ENCODE data around the gene RBM6.
"Not testable (repeated sequence)": the region's sequence is repeated elsewhere in the genome, so short reads cannot be mapped to it uniquely, and the experiment has no call there.

Gene RBM6

DNA sequence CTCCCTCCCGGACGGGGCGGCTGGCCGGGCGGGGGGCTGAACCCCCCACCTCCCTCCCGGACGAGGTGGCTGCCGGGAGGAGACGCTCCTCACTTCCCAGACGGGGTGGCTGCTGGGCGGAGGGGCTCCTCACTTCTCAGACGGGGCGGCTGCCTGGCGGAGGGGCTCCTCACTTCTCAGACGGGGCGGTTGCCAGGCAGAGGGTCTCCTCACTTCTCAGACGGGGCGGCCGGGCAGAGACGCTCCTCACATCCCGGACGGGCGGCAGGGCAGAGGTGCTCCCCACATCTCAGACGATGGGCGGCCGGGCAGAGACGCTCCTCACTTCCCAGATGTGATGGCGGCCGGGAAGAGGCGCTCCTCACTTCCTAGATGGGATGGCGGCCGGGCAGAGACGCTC, 145.0 kb downstream of the RBM6 start:
- DNase-seq (ENCODE audit: insufficient read length, low spot score); FAIRE-seq: not testable (repeated sequence)

DNA sequence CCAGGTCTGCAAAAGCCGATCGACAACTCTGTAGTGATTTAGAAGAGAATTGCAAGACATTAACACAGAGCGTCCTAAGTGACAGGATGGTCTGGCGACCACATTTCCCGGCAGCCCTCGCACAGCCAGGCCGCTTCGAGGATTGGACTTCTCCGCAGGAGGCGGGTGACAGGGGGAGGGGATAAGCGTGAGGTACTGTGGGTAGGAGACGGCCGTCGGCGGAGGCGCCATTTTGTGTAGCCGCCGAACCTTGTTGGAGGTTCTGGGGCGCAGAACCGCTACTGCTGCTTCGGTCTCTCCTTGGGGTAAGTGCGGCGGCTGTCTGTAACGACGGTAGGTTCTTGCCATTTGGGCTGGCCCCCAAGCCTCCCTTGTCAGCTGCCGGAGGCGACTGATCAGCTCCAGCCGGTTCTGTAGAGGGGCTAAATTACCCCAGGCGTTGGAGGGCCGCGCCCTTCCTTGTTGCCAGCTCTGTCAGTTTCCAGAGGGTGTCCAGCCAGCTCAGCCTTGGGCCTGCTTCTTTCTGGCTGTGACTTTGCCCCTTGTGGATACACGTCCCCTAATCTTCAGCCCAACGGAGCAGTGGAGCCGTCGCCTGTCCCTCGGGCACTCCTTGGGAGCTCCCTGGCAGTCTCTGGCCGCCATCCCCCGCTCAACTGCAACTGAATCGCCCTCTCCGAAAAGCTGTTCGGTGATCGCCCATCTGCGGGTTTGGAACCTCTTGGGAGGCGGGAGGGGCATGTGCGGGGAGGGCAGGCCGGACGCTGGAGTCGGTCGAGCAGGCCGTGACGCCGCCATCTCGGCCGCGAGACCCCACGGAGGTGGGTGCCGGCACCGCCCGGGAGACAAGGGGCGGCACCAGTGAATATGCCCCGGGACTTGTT, 149.0 kb downstream of the RBM6 start, which contains the start of gene RBM5:
Gene RBM5 (plus strand): TSS at position 195 of the 884 bp plus-strand sequence. CDS start 1,516 bp downstream, outside the sequence.
- DNase-seq (ENCODE audit: insufficient read length, low spot score) (peak; percentile 99), FAIRE-seq (peak; percentile 100)

DNA sequence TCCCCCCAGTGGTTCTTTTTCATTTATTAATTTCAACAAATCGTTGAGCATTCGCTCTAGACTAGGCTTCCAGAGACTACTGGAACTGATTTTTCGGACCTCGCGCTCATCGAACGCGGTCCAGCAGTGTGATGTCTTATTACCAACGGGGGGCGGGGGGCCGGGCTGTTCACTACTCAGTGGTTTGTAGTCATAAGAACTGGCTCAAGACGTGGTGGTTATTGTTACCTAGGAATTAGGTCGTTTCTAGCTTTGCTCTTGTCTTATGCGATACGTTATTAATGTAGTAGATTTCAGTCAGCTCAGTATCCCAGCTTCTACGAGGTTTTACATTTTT, 149.6 kb downstream of the RBM6 start:
- FAIRE-seq, result peak; percentile 35
- no peak for DNase-seq (ENCODE audit: insufficient read length, low spot score)

DNA sequence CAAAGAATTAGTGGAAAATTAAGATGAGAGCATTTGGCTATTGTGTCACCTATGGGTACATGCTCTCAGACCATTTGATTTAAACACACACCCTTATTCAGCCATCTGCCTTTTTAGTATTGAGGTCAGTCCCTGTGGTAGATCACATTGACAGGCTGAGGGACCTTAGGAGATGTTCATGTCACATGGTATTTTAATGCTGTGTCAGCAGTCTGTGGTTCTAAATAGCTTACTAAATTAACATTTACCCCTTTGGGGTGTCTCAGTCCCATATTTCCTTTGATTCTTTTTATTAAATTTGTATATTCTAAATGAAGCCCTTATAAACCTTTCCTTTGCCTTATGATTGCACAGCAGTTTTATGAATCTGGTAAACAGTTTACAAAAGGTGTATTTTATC, 151.0 kb downstream of the RBM6 start:
- DNase-seq (ENCODE audit: insufficient read length, low spot score), result no peak
- no peak for FAIRE-seq

DNA sequence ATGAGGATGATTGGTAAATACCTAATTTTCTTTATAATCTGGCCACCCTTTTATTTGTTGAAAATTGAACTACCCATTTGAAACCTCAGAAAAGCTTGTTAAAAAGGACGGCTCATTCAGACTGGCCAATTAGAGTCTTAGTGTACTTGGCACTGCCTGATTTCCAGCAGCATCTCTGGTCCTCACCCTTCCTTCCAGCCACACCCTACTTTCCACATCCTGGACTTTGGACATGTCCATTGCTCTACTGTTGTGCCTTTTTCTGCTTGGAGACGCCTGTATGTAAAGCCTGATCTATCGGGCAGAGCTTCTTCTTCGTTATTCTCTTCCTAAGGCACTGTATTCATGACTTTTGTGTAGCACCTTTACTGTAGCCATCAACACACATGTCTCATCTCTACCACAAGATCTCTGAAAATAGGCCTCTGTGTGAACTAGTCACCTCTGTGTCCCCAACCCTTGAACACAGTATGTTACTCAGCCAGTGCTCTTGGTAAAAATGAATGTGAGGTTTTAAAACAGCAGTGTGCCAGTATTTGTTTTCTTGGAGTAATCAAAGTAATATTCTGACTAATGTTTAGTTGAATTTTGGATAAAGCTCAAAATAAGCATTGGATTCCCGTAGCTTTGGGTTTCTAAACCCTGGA, 155.5 kb downstream of the RBM6 start:
- FAIRE-seq (no peak), DNase-seq (ENCODE audit: insufficient read length, low spot score) (no peak)

DNA sequence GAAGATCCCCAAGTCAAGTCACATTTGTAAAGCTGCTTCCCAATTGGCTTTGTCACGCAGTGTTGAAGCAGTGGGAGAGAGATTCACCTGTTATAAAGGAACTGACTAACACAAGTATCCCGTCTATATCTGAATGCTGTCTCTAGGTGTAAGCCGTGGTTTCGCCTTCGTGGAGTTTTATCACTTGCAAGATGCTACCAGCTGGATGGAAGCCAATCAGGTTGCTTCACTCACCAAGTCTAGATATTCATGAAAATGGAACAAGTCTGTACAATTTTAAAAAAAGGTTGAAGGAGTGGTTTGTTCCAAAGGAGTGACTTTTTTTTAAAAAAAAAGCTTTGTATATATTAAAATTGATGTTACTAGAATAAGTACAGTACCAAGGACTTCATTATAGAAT, 160.4 kb downstream of the RBM6 start:
- no peak for FAIRE-seq
- no peak for DNase-seq (ENCODE audit: insufficient read length, low spot score)

DNA sequence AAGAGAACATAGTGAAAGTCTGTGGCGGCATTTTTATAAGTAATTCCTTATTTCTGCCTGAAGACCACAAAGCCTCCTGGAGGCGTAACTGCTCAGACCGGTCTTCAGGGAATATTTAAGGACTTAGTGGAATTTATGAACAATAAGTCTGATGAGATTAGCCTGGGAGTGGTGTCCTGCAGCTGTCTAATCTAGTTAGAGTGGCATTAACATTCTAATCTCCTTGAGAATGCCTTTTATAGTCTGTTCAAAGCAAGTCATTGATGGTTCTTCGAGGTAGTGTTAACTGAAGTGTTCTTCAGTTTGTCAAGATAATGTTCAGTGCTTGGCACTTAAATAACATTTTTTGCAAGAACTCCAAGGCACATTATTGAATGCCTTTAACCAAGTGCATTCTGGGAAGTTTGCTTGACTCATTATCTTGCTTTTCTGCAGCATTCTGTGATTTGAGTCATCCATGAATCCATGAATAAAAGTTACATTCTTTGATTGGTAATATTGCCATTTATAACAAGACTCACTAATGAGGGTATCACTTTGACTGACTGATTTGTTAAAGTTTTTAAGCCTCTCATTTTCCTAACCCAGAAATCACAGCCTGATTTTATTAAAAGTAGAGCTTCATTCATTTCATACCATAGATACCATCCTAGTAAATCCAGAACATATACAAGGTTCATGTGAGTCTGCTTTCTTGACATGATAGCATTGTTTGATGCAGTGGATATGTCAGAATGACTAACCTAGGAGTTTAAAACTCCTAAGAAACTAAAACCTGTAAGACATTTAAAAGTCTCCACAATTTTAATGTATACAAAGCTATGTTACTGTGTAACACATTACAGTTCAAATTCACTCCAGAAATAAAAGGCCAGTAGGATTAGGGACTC, 161.3 kb downstream of the RBM6 start:
- FAIRE-seq, result no peak
- DNase-seq (ENCODE audit: insufficient read length, low spot score), result no peak

DNA sequence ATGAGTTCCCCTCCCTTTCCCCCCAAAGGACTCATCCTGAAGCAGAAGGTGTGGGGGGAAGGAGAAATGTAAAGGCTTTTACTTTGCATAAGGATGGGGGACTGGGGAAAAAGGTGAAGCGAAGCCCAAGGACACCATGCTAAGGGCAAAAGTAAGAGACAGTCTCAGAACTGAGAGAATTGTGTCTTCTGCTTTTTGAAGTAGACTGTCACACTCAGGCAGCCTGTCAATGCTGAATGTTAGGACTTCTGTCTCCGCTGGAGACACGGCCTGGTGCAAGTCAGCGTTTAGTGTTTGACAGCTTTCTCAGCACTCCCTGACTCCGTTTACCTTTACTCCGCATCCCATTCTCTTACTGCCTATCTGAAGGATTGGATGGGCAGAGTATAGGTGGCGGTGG, 162.6 kb downstream of the RBM6 start:
- FAIRE-seq, result no peak
- no peak for DNase-seq (ENCODE audit: insufficient read length, low spot score)

DNA sequence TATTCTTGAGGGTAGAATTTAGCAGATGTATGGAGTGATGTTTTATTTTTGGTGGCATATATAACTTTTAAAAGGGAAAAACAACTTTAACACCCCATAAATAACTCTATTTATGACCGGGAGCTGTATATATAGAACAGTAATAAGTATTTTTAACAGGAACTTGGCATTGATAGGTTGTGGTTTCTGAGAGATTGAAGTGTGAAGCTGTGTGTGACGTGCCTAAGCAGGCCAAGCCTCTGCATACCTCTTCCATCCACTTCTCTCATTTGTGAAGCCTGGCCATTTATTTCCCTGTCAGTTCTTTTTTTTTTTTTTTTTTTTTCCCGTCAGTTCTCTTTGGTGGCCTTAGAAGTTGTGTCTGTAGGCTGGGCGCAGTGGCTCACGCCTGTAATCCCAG, 171.8 kb downstream of the RBM6 start:
- FAIRE-seq, result no peak
- DNase-seq (ENCODE audit: insufficient read length, low spot score), result no peak

DNA sequence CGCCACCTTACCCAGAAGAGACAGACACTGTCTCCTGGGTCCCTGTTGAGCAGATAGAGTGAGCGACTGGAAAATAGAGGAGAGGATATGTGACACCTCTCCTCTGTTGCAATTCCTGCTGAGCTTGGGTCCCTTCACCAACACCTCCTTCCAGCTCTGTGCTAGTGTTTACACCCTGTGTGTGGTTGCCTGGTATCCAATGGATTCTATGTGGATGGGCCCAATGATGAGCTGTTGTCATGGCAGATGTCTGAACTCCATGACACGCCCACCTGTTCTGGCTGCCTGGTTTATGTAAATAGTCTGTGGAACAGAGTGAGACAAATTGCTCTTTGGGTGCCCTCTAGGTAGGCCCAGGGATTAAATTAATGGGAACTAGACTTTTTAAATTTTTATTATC, 172.5 kb downstream of the RBM6 start:
- FAIRE-seq (no peak), DNase-seq (ENCODE audit: insufficient read length, low spot score) (no peak)

DNA sequence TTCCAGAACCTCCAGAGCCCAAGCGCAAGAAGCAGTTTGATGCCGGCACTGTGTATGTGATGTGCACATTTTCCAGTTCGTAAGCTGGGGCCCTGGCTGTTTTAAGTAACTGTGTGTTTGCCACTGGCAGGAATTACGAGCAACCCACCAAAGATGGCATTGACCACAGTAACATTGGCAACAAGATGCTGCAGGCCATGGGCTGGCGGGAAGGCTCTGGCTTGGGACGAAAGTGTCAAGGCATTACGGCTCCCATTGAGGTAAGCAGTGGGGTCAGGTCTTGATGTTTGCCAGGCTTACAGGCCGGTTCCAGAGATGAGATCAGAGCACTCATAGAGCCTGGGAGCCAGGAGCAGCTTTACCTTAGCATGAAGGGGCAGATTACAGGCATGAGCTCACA, 177.2 kb downstream of the RBM6 start:
- FAIRE-seq (no peak), DNase-seq (ENCODE audit: insufficient read length, low spot score) (no peak)

DNA sequence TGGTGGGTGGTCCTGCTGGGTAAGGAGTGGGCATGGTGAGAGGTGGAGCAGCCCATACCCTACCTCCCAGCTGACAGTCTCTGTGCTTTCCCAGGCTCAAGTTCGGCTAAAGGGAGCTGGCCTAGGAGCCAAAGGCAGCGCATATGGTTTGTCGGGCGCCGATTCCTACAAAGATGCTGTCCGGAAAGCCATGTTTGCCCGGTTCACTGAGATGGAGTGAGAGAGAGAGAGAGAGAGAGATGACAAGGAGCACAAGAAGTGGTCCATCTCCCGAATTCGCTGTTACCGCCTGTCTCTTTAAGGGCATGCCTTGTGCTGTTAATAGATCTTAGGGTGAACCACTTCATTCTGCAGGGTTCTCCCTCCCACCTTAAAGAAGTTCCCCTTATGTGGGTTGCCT, 178.3 kb downstream of the RBM6 start:
- FAIRE-seq (no peak), DNase-seq (ENCODE audit: insufficient read length, low spot score) (no peak)

DNA sequence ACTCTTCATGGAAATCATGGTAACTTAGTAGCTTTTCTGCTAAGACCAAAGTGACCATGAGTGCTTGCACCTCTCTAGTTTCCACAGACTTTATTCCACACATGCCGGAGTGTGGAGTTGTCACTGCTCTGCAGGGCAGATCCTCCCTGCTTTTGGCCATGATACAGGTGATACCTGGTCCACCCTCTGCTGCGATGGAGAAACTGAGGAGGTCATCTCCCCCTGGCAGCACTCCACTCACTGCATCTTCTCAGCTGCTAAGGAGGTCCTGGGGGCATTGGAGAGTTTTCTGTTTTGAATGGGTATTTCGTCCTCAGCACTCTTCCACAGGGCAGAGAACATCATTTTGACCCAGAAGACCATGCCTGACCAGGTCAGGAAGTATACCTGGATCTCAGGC, 179.8 kb downstream of the RBM6 start:
- no peak for FAIRE-seq
- no peak for DNase-seq (ENCODE audit: insufficient read length, low spot score)

DNA sequence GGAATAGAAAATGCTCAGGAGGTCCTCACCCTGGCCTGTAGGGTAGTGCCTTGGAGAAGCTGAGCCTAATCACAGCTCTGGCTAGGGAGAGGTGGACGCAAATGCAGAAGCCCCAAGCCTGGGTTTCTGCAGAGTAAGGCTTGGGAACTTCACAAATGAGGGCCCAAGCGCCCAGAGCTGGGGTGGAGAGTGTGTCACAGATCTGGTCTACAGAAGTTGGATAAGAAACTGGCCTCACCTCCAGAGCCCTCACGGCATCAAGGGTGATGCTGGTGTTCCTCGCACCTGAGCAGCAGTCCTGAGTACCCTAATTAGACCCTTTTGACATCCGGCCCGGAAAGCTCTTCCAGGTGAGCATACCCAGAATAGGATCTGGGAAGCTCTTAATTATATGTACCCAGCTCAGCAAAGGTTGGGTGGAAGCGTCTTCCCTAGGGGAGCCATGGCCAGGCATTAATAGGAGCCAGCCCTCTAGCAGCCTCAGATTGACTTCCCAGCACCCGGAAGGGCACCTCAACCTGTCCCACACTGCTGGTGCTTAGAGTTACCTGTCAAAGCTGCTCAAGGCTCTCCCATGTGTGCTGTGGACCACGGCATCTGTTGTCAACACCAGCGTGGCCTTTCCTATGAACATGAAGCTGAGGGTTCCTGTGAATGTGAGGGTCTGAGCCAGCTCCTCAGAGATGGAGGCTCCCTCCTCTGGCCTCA, 180.6 kb downstream of the RBM6 start:
- DNase-seq (ENCODE audit: insufficient read length, low spot score) (no peak), FAIRE-seq (no peak)

DNA sequence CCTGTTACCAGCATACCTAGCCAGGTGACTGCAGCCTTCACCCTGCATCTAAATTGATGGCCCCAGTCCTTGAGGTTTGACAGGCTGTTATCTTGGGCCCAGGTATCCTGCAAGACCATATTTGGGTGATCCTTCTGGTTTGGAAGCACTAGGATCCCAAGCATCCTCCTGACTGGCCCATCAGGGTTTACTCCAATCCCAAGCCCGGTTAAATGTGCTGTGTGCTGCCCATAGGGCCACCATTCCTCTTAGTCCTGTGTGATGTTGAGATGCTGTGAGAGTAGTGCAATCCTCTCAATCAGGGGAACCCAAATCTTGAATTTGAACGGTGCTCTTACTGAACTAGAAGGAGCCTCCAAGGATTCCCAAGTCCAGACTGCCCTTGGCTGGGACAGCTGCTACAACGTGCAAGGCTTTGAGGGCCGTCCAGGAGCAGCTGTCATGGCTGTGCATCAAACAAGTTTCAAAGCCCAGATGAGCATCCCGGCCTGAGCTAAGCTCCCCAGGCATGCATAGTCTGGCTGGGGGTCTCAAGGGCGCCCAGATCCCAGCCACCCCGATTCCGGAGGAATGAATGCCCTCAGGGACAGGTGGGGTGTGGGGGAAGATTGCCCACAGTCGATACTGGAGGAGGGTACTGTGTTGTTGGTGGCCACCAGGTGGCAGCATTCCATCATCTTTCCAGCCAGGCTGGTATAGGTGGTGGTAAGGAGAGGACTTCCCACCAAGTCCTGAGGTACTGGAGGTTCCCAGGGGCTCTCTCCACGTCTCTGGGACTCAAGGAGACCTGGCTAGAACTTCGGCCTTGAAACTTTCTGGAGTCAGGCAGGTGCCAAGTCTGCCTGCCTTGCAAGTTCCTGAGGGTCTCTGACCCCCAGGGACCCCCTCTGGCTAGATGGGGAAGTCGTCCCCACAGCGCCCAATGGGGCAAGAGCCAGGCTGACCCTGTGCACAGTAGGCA, 181.4 kb downstream of the RBM6 start:
- FAIRE-seq (peak; percentile 96), DNase-seq (ENCODE audit: insufficient read length, low spot score) (peak; percentile 93)

DNA sequence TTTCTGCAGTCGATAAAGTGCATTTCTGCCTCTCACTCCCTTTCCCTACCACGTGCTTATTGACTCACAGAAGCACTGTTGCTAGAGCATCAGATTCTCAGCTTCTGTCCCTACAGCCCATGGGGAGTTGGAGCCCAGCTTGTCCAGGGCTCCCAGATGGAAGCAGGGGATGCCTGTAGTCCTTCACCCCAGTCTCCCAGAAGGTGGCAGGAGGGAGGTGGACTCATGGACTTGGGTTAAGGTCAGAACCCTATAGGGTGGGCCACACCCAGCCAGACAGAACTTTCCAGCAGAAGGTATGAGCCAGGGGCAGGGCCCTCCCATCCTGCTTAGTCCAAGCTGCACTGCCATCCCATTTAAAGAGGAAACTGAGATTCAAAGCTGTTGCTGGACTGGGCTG, 182.1 kb downstream of the RBM6 start:
- no peak for FAIRE-seq
- DNase-seq (ENCODE audit: insufficient read length, low spot score), result no peak

DNA sequence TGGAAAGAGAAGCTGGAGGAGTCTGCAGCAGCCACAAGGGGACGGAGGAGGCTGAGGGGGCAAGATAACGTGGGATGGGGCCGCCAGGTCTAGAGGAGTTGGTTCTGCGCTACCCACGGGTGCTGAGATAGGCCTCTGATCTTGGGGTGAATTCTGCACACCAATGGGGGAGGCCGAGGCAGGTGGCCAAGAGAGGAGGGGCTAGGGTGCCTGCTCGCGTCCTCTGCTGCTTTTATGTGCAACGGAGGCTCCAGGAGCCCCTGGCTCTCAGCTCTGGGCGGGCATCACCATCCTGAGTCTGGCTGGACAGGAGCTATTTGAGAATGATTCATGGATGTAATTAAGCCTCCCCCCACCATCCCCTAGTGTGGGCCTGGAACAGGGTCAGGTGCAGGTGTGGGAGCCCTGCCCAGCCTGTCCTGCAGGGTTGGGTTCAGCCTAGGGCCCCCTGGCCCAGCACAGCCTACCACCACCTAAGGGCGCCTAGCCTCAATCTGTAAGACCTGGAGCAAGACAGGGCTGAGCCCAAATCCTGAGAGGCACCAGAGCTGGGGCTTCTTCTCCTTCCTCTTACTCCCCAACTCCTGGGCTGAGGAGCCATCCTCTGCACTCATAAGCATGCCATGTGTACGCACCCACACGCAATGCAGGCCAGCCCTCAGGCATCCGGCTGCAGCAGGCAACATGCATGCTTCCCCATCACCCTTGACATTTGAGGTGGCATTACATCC, 182.9 kb downstream of the RBM6 start:
- FAIRE-seq, result no peak
- DNase-seq (ENCODE audit: insufficient read length, low spot score), result no peak

DNA sequence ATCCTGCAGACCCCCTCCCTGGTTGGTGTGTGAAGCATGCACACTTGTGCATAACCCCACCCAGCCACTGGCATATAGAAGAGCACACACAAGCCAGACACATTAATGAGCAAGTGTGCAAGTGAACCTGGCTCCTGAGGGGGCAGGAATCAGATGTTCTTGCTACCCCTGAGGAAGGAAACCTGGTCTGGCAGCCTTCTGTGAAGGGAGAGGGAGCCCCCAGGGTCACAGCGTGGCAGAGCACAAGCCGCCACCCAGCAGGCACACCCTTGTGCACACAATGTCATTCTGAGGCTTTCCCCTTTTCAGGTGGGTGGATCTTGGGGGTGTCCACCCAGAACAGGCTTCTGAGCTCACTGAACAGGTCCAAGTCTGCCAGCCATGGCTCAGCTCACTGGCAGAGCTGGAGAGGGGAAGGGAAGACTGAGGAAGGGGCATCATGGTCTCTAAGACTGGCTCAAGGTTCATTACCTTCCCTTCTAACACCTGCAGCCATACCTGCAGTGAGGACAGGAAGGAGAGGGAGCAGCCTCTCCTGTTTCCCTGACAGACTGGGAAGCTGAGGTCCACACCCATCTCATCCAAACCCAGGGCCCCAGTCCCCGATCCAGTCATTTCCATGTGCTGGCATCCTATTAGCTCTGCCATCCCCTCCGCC, 183.6 kb downstream of the RBM6 start:
- DNase-seq (ENCODE audit: insufficient read length, low spot score) (no peak), FAIRE-seq (no peak)

Measured in GM19239 (cell line).